Endothelial cell of umbilical vein (primary cell): ENCODE data around the gene NME7. TPM values are rescaled to one million over a fixed set of nuclear protein-coding genes. Genes with fewer than 3 reads are reported as not detected.

Experiments used
- BruUV-seq: library from RNA; stranded (reverse); fragments of 400-500 nt; replicated peaks from 2 replicates; lab custom pipeline; 2021; lab: Mats Ljungman, UMichigan
- CTCF ChIA-PET: fragments of 300-600, 350-600 bp; sonication (Branson Sonifier 250); formaldehyde crosslinking; loops from one replicate; lab custom pipeline; 2021; ENCODE audit warnings: antibody characterized with exemption, inconsistent platforms; lab: Charles Lee
- POLR2A ChIA-PET: fragments of 300-600, 350-600 bp; sonication (Branson Sonifier 250); formaldehyde crosslinking; loops from one replicate; lab custom pipeline; 2021; ENCODE audit warnings: antibody characterized with exemption, inconsistent platforms; lab: Charles Lee
- DNase-seq: peaks from one replicate; pipeline ENCODE4 v3.0.0-alpha.2; 2011; ENCODE audit warnings: low read depth, low spot score
- FAIRE-seq: peaks from 2 replicates; lab custom pipeline; 2011; peaks lifted over from hg19 to GRCh38; lab: Jason Lieb, UNC
- H2AFZ ChIP-seq: 2 replicates; pipeline ENCODE4 v1.6.0; 2012; ENCODE audit warnings: low read depth, low read length, control low read depth, inconsistent platforms
- H3K27ac ChIP-seq: 2 replicates; pipeline ENCODE4 v1.5.1; 2011; ENCODE audit warnings: low read depth, mild to moderate bottlenecking, control low read depth, low read length, moderate library complexity; ENCODE audit not compliant: insufficient read depth
- H3K27me3 ChIP-seq, 2 experiments: 2 replicates each; pipeline versions ENCODE4 v1.6.0 to v1.6.1; 2011; ENCODE audit warnings: low read length in 2 of 2, mixed read lengths in 1 of 2; ENCODE audit not compliant: control insufficient read depth in 2 of 2, insufficient read depth in 2 of 2
- H3K36me3 ChIP-seq, 2 experiments: 2 replicates in 1 of 2; 3 replicates in 1 of 2; pipeline ENCODE4 v1.5.1; 2011; ENCODE audit warnings: low read length in 2 of 2, mild to moderate bottlenecking in 1 of 2, moderate library complexity in 1 of 2; ENCODE audit not compliant: control insufficient read depth in 2 of 2, insufficient read depth in 2 of 2; ENCODE audit errors: extremely low read depth in 1 of 2
- H3K4me1 ChIP-seq: 3 replicates; pipeline ENCODE4 v1.5.1; 2011; ENCODE audit warnings: mild to moderate bottlenecking, low read length; ENCODE audit not compliant: control insufficient read depth, insufficient read depth; ENCODE audit errors: extremely low read depth
- H3K4me2 ChIP-seq: 2 replicates; pipeline ENCODE4 v1.6.1; 2011; ENCODE audit warnings: low read length, control low read depth, mixed read lengths; ENCODE audit not compliant: insufficient read depth
- H3K4me3 ChIP-seq, 3 experiments: fragments of 200-600 bp in 1 of 3; sonication (generic), shearing (Covaris generic) in 1 of 3; replicated peaks in 1 of 3; 2 replicates each; pipeline ENCODE4 v1.5.1; 2011 to 2016; ENCODE audit warnings: control low read depth in 3 of 3, low read length in 3 of 3, mild to moderate bottlenecking in 2 of 3, inconsistent platforms in 1 of 3, low read depth in 1 of 3, moderate library complexity in 1 of 3; ENCODE audit not compliant: insufficient read depth in 1 of 3
- H3K79me2 ChIP-seq: 2 replicates; pipeline ENCODE4 v1.6.0; 2012; ENCODE audit warnings: low read length, inconsistent platforms; ENCODE audit not compliant: control insufficient read depth, insufficient read depth
- H3K9ac ChIP-seq: replicated peaks from 2 replicates; pipeline ENCODE3; 2011; ENCODE audit warnings: low read length, control low read depth; ENCODE audit not compliant: insufficient read depth; ENCODE audit errors: extremely low read depth
- H3K9me1 ChIP-seq: replicated peaks from 3 replicates; pipeline ENCODE4 v1.6.0; 2011; ENCODE audit warnings: mild to moderate bottlenecking, low read length; ENCODE audit not compliant: control insufficient read depth, insufficient read depth; ENCODE audit errors: extremely low read depth
- H3K9me3 ChIP-seq: replicated peaks from 2 replicates; pipeline ENCODE4 v1.5.1; 2012; ENCODE audit warnings: low read length, inconsistent platforms; ENCODE audit not compliant: control insufficient read depth, insufficient read depth
- H4K20me1 ChIP-seq: replicated peaks from 2 replicates; pipeline ENCODE3; 2011; ENCODE audit warnings: mild to moderate bottlenecking, low read length; ENCODE audit not compliant: control insufficient read depth, insufficient read depth; ENCODE audit errors: extremely low read depth
- CTCF ChIP-seq, 2 donors: IDR thresholded peaks; 1 replicate in 1 of 2; 2 replicates in 1 of 2; pipeline ENCODE4 v1.5.1; 2011; ENCODE audit warnings: low read length in 2 of 2, mild to moderate bottlenecking in 2 of 2, moderate library complexity in 2 of 2, control low read depth in 1 of 2, inconsistent platforms in 1 of 2, low read depth in 1 of 2; ENCODE audit not compliant: insufficient read depth in 1 of 2; ENCODE audit errors: extremely low read depth in 1 of 2
- EZH2 ChIP-seq: IDR thresholded peaks from 2 replicates; pipeline ENCODE4 v1.6.1; 2012; ENCODE audit warnings: borderline replicate concordance, low read depth, mild to moderate bottlenecking, moderate library complexity, low read length, inconsistent platforms; ENCODE audit not compliant: severe bottlenecking
- FOS ChIP-seq: IDR thresholded peaks from 2 replicates; pipeline ENCODE4 v1.6.1; 2011; ENCODE audit warnings: mild to moderate bottlenecking, low read length, moderate library complexity, borderline replicate concordance; ENCODE audit not compliant: insufficient read depth
- GATA2 ChIP-seq: IDR thresholded peaks from 2 replicates; pipeline ENCODE4 v1.7.0; 2011; ENCODE audit warnings: low read depth, mild to moderate bottlenecking, moderate library complexity, mixed read lengths, low read length; ENCODE audit not compliant: insufficient read length, insufficient read depth
- JUN ChIP-seq: IDR thresholded peaks from 2 replicates; pipeline ENCODE4 v1.6.1; 2011; ENCODE audit warnings: borderline replicate concordance, low read depth; ENCODE audit not compliant: insufficient read length, insufficient read depth
- MAX ChIP-seq: IDR thresholded peaks from 2 replicates; pipeline ENCODE4 v1.6.1; 2011; ENCODE audit not compliant: insufficient read depth, insufficient read length
- MYC ChIP-seq: IDR thresholded peaks from one replicate; pipeline ENCODE4 v1.6.1; 2011; ENCODE audit warnings: mild to moderate bottlenecking, low read depth, low read length
- POLR2A ChIP-seq: IDR thresholded peaks from 2 replicates; pipeline ENCODE4 v1.6.1; 2012; ENCODE audit warnings: low read depth, mild to moderate bottlenecking, control low read depth, low read length
- POLR2AphosphoS5 ChIP-seq: IDR thresholded peaks from 2 replicates; pipeline ENCODE4 v1.6.1; 2012; ENCODE audit warnings: low read depth, mild to moderate bottlenecking, control low read depth, low read length, moderate library complexity; ENCODE audit not compliant: insufficient read depth
- dilution Hi-C: fragments of 300-500 bp; cut with MboI; formaldehyde crosslinking; loops from one replicate; pipeline ENCODE4 v1.15.0; 2019; ENCODE audit warnings: low sequenced_read_pairs; ENCODE audit not compliant: extremely low pct_ligation_motif_present
- intact Hi-C: fragments of 100-400 bp; cut with micrococcal nuclease; formaldehyde crosslinking; loops from one replicate; pipeline ENCODE4 v1.10.0; 2022
- polyA plus RNA-seq, 4 experiments: library from polyadenylated mRNA; depleted of rRNA in 3 of 4; stranded (reverse) in 3 of 4; unstranded in 1 of 4; fragments of >200 nt; gene quantifications; 2 replicates each; pipeline versions ENCODE4 v1.2.1 to v1.2.3, GENCODE V29; 2011 to 2012; ENCODE audit warnings: missing spikeins in 1 of 4
- total RNA-seq: library from RNA; stranded (reverse); gene quantifications from 2 replicates; pipeline ENCODE4 v1.2.3, GENCODE V29; 2021

NME7 gene
- total and polyA plus RNA-seq, 2 donors (not counting 3 experiments of a cell fraction or from before 2014, with no cell fraction given), result 16.5 to 25.3 TPM

GRCh38 chr1:169144941-169145626 is 222.5 kb downstream of the NME7 start:
- Histone ChIP-seq H3K9me3 (no peaks in the 10 kb centered on the region), H3K4me1 (no peaks in the 10 kb centered on the region), H3K9ac (no peak overlapping the region), H3K27me3 (no peaks in the 10 kb centered on the region), H4K20me1 (no peaks in the 10 kb centered on the region), H2AFZ (no peak overlapping the region), H3K79me2 (no peaks in the 10 kb centered on the region), H3K4me3 (no peak overlapping the region), H3K27ac (no peak overlapping the region), H3K36me3 (no peaks in the 10 kb centered on the region), H3K9me1 (no peaks in the 10 kb centered on the region), H3K4me2 (no peak overlapping the region)
- no peak for DNase-seq
- no TSS peak for BruUV-seq
- TF ChIP-seq GATA2 (no peak), EZH2 (no peak), MAX (no peak), POLR2AphosphoS5 (no peak), CTCF (IDR thresholded peaks at IDR 0.05; ENCODE audit: extremely low read depth in 1 of 2, insufficient read depth in 1 of 2, low read depth in 1 of 2, low read length in 2 of 2) (no peak), MYC (no peak), POLR2A (no peak), FOS (no peak), JUN (no peak)
- ChIA-PET CTCF (interaction anchor here (1.1 to 1.3 kb wide), 2 partner anchors 11 to 181 kb away, joined by 3 read pairs; no protein-coding TSS in a partner anchor), POLR2A (no interaction called here)
- dilution Hi-C loops (no loop called here), intact Hi-C loops (no loop called here)
- FAIRE-seq, result no peak
